GM12878 (cell line): ENCODE measurements around the gene RGL4. TPM values are rescaled to one million over a fixed set of nuclear protein-coding genes. Genes with fewer than 3 reads are reported as not detected.

Experiments used
- ATF3 ChIP-seq: IDR thresholded peaks from 2 replicates; pipeline ENCODE4 v1.6.1; 2011; ENCODE audit warnings: low read depth, mild to moderate bottlenecking, low read length, moderate library complexity, borderline replicate concordance; ENCODE audit errors: extremely low read depth
- CREB1 ChIP-seq: IDR thresholded peaks from 2 replicates; pipeline ENCODE4 v1.6.1; 2012; ENCODE audit warnings: low read depth, mild to moderate bottlenecking, inconsistent platforms
- DPF2 ChIP-seq: fragments of 450-650 bp; IDR thresholded peaks from 2 replicates; pipeline ENCODE4 v1.6.1; 2017; ENCODE audit warnings: mild to moderate bottlenecking
- E2F8 ChIP-seq: fragments of 450-650 bp; IDR thresholded peaks from 2 replicates; pipeline ENCODE4 v1.6.1; 2018; ENCODE audit warnings: mild to moderate bottlenecking, low read depth, moderate library complexity; ENCODE audit not compliant: partially characterized antibody
- IKZF2 ChIP-seq, 2 experiments: fragments of 450-650 bp; IDR thresholded peaks; 2 replicates each; pipeline ENCODE4 v1.6.1; 2017; ENCODE audit warnings: mild to moderate bottlenecking in 2 of 2, moderate library complexity in 2 of 2
- IRF3 ChIP-seq: fragments of 450-650 bp; IDR thresholded peaks from 2 replicates; pipeline ENCODE4 v1.6.1; 2014; ENCODE audit warnings: mild to moderate bottlenecking
- IRF4 ChIP-seq: IDR thresholded peaks from 2 replicates; pipeline ENCODE4 v1.6.1; 2011; ENCODE audit warnings: low read depth, low read length
- JUNB ChIP-seq: IDR thresholded peaks from 2 replicates; pipeline ENCODE4 v1.6.1; 2016; ENCODE audit warnings: antibody characterized with exemption, mild to moderate bottlenecking
- LARP7 ChIP-seq: fragments of 450-650 bp; IDR thresholded peaks from 2 replicates; pipeline ENCODE4 v1.6.1; 2017; ENCODE audit warnings: mild to moderate bottlenecking
- NFYA ChIP-seq: IDR thresholded peaks from 2 replicates; pipeline ENCODE4 v1.6.1; 2011; ENCODE audit warnings: low read depth, mild to moderate bottlenecking, low read length, improper control_type of control experiment, borderline replicate concordance
- NR2C1 ChIP-seq: fragments of 450-650 bp; IDR thresholded peaks from 2 replicates; pipeline ENCODE4 v1.6.1; 2017; ENCODE audit warnings: antibody characterized with exemption, mild to moderate bottlenecking, moderate library complexity
- PAX5 ChIP-seq: IDR thresholded peaks from 2 replicates; pipeline ENCODE4 v1.6.1; 2011; ENCODE audit warnings: low read depth, low read length, borderline replicate concordance
- RB1 ChIP-seq: fragments of 450-650 bp; formaldehyde crosslinking; IDR thresholded peaks from 2 replicates; pipeline ENCODE4 v1.6.1; 2017; ENCODE audit warnings: mild to moderate bottlenecking, borderline replicate concordance
- RFX5 ChIP-seq: IDR thresholded peaks from 2 replicates; pipeline ENCODE4 v1.6.1; 2011; ENCODE audit warnings: low read depth, low read length, improper control_type of control experiment
- SMAD1 ChIP-seq: fragments of 450-650 bp; IDR thresholded peaks from 2 replicates; pipeline ENCODE4 v1.6.1; 2018; ENCODE audit warnings: mild to moderate bottlenecking, low read depth; ENCODE audit not compliant: partially characterized antibody
- SMC3 ChIP-seq: IDR thresholded peaks from 2 replicates; pipeline ENCODE4 v1.6.1; 2011; ENCODE audit warnings: low read length, improper control_type of control experiment, borderline replicate concordance
- SREBF1 ChIP-seq: IDR thresholded peaks from 2 replicates; pipeline ENCODE4 v1.6.1; 2012; ENCODE audit warnings: mild to moderate bottlenecking, low read length
- STAT1 ChIP-seq: fragments of 450-650 bp; conservative IDR thresholded peaks from 2 replicates; pipeline ENCODE4 v1.6.1; 2014; ENCODE audit warnings: antibody characterized with exemption, mild to moderate bottlenecking
- USF2 ChIP-seq: IDR thresholded peaks from 2 replicates; pipeline ENCODE4 v1.6.1; 2011; ENCODE audit warnings: low read depth, low read length, improper control_type of control experiment, borderline replicate concordance
- ZBTB11 ChIP-seq: fragments of 450-650 bp; formaldehyde crosslinking; IDR thresholded peaks from 2 replicates; pipeline ENCODE4 v1.5.0; 2022; ENCODE audit warnings: mild to moderate bottlenecking, missing genetic modification characterization
- ZNF217 ChIP-seq: fragments of 450-650 bp; IDR thresholded peaks from 2 replicates; pipeline ENCODE4 v1.6.1; 2017; ENCODE audit warnings: antibody characterized with exemption, mild to moderate bottlenecking
- polyA plus RNA-seq, 11 experiments: library from polyadenylated mRNA; depleted of rRNA in 4 of 11; unstranded in 6 of 11; stranded (reverse) in 5 of 11; fragments of >200 nt; fragmentation: Nextera tagmentation in 4 of 11; fragmentation: Illumina TruSeq in 1 of 11; extraction: Ambion mirVana in 4 of 11; extraction: Trizol in 1 of 11; gene quantifications; 1 replicate in 1 of 11; 2 replicates in 10 of 11; pipeline versions ENCODE4 v1.2.1 to v1.2.3, GENCODE V29; 2011 to 2016; ENCODE audit warnings: inconsistent platforms in 2 of 11, missing spikeins in 2 of 11, low read depth in 1 of 11
- total RNA-seq, 4 experiments: library from RNA; depleted of rRNA in 3 of 4; stranded (reverse); fragments of >200 nt in 3 of 4; fragmentation: Illumina TruSeq in 1 of 4; extraction: Trizol in 1 of 4; gene quantifications; 2 replicates each; pipeline versions ENCODE4 v1.2.1 to v1.2.3, GENCODE V29; 2013 to 2021

The RGL4 gene
- total and polyA plus RNA-seq, 10 of the 15 experiments (the other 5 are each of a cell fraction or from before 2014, with no cell fraction given) = 1.4 to 9.0 (median 2.0) TPM; not detected in 1

GRCh38 chr22:23716811-23717801 lies 26.3 kb downstream of the RGL4 start (continued):
- peak; percentile 87 for TF ChIP-seq USF2
- TF ChIP-seq DPF2 = peak; percentile 85; the same call in 1 of the 2 replicates
- peak; percentile 87 for TF ChIP-seq STAT1
- TF ChIP-seq RB1 = peak; percentile 95
- TF ChIP-seq RFX5 = no peak
- TF ChIP-seq SMC3 = peak; percentile 11; the same call in 1 of the 2 replicates
- no peak for TF ChIP-seq ZBTB11 (CRISPR knock-in tag)
- TF ChIP-seq NFYA = no peak
- peak; percentile 67 for TF ChIP-seq IRF4
- TF ChIP-seq JUNB = no peak
- TF ChIP-seq IKZF2 (IDR thresholded peaks at IDR 0.05) = peak; percentile 52 to 63
- peak; percentile 35; the same call in 1 of the 2 replicates for TF ChIP-seq PAX5
- peak; percentile 99 for TF ChIP-seq CREB1
- peak; percentile 34; the same call in 1 of the 2 replicates for TF ChIP-seq SREBF1
- TF ChIP-seq NR2C1 = peak; percentile 91
- TF ChIP-seq E2F8 = no peak
- peak; percentile 52; the same call in 1 of the 2 replicates for TF ChIP-seq IRF3
- TF ChIP-seq ZNF217 = no peak
- peak; percentile 77; the same call in 1 of the 2 replicates for TF ChIP-seq ATF3
- no peak for TF ChIP-seq SMAD1
- TF ChIP-seq LARP7 = peak; percentile 87
